Measurements from ENCODE around the gene WFS1.

DNA sequence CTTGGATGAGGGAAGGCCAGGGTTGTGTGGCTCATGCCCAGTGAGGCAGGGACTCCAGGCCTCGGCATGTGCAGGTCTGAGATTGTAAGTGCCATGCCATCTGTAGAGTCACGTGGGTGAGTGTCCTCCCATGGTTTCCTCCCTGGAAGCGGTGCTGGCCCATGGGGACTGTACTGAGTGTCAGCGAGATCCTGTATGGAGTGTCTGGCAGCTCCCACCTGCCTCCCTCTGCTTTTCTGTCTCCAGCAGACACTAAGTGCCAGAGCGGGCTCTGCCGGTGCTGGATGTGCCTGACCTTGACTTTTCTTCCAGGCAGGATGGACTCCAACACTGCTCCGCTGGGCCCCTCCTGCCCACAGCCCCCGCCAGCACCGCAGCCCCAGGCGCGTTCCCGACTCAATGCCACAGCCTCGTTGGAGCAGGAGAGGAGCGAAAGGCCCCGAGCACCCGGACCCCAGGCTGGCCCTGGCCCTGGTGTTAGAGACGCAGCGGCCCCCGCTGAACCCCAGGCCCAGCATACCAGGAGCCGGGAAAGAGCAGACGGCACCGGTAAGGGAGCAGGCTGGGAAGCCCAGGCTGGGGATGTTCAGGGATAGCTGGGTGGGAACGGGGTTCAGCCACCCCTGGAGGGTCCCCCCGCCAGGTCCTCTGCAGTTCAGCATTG, 7.6 kb downstream of the WFS1 start:
- TF ChIP-seq, protein P1, sequence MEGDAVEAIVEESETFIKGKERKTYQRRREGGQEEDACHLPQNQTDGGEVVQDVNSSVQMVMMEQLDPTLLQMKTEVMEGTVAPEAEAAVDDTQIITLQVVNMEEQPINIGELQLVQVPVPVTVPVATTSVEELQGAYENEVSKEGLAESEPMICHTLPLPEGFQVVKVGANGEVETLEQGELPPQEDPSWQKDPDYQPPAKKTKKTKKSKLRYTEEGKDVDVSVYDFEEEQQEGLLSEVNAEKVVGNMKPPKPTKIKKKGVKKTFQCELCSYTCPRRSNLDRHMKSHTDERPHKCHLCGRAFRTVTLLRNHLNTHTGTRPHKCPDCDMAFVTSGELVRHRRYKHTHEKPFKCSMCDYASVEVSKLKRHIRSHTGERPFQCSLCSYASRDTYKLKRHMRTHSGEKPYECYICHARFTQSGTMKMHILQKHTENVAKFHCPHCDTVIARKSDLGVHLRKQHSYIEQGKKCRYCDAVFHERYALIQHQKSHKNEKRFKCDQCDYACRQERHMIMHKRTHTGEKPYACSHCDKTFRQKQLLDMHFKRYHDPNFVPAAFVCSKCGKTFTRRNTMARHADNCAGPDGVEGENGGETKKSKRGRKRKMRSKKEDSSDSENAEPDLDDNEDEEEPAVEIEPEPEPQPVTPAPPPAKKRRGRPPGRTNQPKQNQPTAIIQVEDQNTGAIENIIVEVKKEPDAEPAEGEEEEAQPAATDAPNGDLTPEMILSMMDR (conservative IDR thresholded peaks at IDR 0.05; ENCODE audit: low read length), result no peak
- no peak for TF ChIP-seq EZH2phosphoT487 (IDR thresholded peaks at IDR 0.05; ENCODE audit: borderline replicate concordance)

Data from Loucy (cell line).